Transverse colon (tissue), 3 donors: ENCODE results near the gene TMIGD1.

Experiments
- EP300 ChIP-seq: sonication (generic); formaldehyde crosslinking; IDR thresholded peaks from one replicate; pipeline ENCODE4 v1.6.1; 2017; ENCODE audit warnings: antibody characterized with exemption, low read depth
- TF ChIP-seq, protein P1 (sequence below), 5 experiments: fragments of 200-600 bp in 3 of 5; fragments of 450-650 bp in 2 of 5; sonication (generic) in 3 of 5; IDR thresholded peaks; 1 replicate in 2 of 5; 2 replicates in 3 of 5; pipeline ENCODE4 v1.5.1; 2016 to 2017; ENCODE audit warnings: antibody characterized with exemption in 5 of 5, inconsistent platforms in 3 of 5, mild to moderate bottlenecking in 2 of 5, moderate library complexity in 1 of 5

DNA sequence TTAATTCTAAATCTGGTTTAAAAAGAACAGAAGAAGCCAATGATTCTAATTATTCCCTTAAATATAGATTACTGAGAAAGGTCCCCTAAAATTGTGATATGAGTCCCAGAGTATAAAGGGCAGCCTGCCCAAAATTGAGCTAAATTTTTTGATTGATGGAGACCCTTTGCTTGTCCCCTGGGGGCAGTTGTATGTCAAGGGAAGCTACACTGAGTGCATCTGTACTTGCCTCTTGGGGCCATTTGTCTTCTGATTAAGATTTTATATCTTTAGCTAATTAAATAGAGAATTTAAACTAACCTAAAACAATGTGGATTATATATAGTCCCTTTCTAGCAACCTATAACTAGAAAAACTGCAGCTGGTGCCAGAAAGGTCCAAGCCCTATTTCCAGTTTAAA lies 54.7 kb downstream of the TMIGD1 start:
- TF ChIP-seq EP300: no peak
- TF ChIP-seq, protein P1, sequence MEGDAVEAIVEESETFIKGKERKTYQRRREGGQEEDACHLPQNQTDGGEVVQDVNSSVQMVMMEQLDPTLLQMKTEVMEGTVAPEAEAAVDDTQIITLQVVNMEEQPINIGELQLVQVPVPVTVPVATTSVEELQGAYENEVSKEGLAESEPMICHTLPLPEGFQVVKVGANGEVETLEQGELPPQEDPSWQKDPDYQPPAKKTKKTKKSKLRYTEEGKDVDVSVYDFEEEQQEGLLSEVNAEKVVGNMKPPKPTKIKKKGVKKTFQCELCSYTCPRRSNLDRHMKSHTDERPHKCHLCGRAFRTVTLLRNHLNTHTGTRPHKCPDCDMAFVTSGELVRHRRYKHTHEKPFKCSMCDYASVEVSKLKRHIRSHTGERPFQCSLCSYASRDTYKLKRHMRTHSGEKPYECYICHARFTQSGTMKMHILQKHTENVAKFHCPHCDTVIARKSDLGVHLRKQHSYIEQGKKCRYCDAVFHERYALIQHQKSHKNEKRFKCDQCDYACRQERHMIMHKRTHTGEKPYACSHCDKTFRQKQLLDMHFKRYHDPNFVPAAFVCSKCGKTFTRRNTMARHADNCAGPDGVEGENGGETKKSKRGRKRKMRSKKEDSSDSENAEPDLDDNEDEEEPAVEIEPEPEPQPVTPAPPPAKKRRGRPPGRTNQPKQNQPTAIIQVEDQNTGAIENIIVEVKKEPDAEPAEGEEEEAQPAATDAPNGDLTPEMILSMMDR (IDR thresholded peaks at IDR 0.05): no peak
